ENCODE results near the gene SNTB2. TPM values are rescaled to one million over a fixed set of nuclear protein-coding genes. Genes with fewer than 3 reads are reported as not detected.

Gene SNTB2
- total and polyA plus RNA-seq, 2 of the 8 experiments (the other 6 are each of a cell fraction or from before 2014, with no cell fraction given): 6.0 to 16.1 TPM

- TF ChIP-seq RBBP5 (IDR thresholded peaks at IDR 0.05; ENCODE audit: borderline replicate concordance, low read depth, low read length): no peak
- TF ChIP-seq POLR2AphosphoS5 (IDR thresholded peaks at IDR 0.05; ENCODE audit: low read depth, low read length): no peak
Measured at GRCh38 chr16:69328854-69329316, 141.9 kb downstream of the SNTB2 start (continued).
